SIG-M5 treated with dmso at 0.1 percent for 504 hours (cell line): Measurements from ENCODE around the gene AP1G2.
"Not testable (repeated sequence)": the region's sequence is repeated elsewhere in the genome, so short reads cannot be mapped to it uniquely, and the experiment has no call there.

Source experiments
- DNase-seq: peaks from one replicate; lab custom pipeline; 2025; ENCODE audit not compliant: unreplicated experiment; lab: John Stamatoyannopoulos, UW

AP1G2 gene, protein sequence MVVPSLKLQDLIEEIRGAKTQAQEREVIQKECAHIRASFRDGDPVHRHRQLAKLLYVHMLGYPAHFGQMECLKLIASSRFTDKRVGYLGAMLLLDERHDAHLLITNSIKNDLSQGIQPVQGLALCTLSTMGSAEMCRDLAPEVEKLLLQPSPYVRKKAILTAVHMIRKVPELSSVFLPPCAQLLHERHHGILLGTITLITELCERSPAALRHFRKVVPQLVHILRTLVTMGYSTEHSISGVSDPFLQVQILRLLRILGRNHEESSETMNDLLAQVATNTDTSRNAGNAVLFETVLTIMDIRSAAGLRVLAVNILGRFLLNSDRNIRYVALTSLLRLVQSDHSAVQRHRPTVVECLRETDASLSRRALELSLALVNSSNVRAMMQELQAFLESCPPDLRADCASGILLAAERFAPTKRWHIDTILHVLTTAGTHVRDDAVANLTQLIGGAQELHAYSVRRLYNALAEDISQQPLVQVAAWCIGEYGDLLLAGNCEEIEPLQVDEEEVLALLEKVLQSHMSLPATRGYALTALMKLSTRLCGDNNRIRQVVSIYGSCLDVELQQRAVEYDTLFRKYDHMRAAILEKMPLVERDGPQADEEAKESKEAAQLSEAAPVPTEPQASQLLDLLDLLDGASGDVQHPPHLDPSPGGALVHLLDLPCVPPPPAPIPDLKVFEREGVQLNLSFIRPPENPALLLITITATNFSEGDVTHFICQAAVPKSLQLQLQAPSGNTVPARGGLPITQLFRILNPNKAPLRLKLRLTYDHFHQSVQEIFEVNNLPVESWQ

DNA sequence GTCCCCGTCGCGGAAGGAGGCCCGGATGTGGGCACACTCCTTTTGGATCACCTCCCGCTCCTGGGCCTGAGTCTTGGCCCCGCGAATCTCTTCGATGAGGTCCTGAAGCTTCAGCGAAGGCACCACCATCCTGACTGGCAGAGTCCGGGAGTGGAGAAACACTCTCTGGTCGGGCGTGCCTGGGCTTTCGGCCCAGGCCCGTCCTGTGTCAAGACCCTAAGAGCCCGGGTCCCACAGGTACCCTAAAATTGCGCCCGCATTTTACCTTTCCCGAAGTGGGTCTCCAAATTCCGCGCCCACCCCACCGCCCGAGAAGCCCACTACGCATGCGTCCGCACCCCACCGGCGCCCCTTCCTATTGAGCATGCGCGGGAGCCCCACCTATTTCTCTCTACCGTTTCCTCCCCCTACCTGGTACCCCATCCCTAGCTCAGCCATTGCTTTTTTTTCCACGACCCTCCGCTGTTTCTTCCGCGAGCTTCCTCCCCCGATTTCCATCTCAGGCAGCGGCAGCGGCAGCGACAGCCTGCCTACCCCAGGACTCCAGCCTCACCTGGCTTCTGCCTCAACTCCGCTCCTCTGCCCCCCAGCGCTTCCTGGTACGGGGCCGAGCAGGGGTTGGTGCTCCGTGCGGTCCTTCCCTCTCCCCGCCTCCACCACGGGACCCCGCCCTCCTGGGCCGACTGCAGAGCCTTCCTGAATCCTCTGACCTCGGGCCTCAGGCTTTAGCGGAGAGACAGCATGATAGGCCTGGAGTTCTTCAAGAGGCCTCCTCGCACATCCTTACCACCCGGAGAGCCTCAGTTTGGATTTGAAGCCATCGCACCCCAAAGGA is at the start of gene AP1G2:
AP1G2 (minus strand) TSS at position 606 of the 835 bp plus-strand sequence; CDS start at position 129, 477 bp downstream.
- DNase-seq, result peak; percentile 92

DNA sequence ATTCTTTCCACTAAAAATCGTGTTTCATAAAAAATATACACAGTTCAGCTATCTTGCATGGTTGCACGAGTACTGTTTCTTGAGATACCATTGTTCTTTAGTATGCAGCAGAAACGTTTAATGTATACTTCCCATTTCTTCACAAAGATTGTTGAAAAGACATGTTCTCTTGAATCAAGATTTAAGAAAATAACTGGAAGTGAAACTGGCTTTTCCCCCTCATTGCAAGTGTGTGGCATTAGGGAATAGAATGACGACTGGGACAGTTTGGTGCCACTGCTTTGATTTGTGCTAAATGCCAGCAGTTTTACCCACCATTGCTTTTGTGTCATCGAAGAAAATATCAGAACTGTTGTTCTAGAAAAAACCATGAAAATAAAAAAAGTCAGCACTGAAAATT is 48.3 kb upstream of the AP1G2 start:
- DNase-seq, result no peak

GRCh38 chr14:23614395-23614828 is 46.8 kb upstream of the AP1G2 start:
- DNase-seq, result no peak

GRCh38 chr14:23613242-23614070 is 45.9 kb upstream of the AP1G2 start:
- DNase-seq, result no peak

DNA sequence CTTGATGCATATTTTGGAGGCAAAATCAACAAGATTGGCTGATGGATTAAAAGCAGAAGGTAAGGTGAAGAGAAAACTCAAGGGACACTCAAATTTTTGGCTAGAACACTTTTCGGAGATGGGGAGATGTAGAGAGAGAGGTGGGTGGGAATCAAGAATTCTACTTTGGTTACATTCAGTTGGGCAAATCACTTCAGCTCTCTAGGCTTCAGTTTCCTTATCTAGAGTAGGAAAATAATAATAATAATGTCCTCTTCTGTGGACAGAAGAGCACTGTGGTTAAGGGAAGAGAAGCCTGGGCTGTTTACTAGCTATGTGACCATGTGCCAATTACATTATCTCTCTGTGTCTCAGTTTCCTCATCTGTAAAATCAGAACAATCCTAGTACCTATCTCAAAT is 45.2 kb upstream of the AP1G2 start:
- DNase-seq, result no peak

- DNase-seq, result no peak
These were observed 44.8 kb upstream of the AP1G2 start for GRCh38 chr14:23612354-23612732.

DNA sequence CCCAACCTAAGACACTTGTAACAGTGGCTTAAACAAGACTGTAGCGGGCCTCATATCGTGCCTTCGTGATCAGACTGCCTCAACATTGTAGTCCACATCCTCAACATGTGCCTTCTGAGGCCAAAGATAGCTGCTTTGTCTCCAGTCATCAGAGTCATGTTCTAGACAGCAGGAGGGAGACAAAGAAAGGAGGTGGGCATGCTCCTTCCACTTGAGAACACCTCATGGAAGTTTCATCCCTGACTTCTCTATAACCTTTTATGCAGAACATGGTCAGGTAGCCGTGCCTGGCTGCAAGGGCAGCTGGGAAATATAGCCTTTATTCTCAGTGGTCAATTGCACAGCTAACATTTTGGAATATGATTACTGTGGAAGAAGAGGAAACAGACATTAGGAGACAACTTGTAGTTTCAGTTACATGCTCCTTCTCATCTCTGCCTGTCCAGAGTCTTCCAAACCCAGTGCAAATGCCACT is 43.3 kb upstream of the AP1G2 start:
- no peak for DNase-seq

DNA sequence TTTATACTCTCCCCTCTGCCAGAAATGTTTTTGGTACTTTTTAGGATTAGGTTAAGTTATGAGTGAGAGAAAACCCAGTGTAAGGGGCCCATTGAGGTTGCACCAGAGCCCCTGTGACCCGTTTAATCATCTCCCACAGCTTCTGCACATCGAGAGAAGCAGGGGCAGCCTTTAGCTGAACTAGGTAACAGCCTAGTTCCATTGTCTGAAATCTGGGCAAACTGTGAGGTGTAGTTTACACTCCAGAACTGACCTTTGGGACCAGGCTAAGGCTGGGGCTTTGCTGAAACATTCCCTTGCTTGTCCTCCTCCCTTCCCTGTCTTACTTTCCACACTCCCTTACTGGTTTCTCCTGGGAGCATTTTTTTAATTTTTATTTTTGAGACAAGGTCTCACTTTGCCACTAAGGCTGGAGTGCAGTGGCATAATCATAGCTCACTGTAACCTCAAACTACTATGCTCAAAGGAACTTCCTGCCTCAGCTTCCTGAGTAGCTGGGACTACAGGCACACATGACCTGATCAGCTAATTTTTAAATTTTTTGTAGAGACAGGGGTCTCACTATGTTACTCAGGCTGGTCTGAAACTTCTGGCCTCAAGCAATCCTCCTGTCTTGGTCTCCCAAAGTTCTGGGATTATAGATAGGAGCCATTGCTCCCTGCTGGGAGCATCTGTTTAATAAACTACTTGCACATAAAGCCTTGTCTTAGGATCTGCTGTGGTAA is 42.7 kb upstream of the AP1G2 start:
- DNase-seq, result no peak

GRCh38 chr14:23609411-23610089 is 42.0 kb upstream of the AP1G2 start:
- not testable (repeated sequence) for DNase-seq

- DNase-seq, result no peak
These were observed 41.4 kb upstream of the AP1G2 start for GRCh38 chr14:23609001-23609400.

DNA sequence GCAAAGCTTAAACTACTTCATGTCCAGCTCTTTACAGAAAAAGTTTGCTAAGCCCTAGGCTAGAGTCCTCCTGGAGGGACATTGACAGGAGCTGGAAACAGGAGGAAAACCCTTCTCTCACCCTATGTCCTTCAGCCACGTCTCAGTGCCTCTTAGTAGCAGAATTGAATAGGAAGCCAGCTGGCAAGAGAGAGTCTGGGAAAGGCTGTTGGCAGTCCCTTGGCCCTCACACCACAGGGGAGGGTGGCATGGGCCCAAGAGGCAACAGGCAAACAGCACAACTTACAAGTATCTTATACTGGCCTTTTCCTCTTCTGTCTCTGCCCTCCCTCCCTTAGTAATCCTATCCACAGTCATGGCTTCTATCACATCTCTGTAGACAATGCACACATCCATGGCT is 40.9 kb upstream of the AP1G2 start:
- no peak for DNase-seq

DNA sequence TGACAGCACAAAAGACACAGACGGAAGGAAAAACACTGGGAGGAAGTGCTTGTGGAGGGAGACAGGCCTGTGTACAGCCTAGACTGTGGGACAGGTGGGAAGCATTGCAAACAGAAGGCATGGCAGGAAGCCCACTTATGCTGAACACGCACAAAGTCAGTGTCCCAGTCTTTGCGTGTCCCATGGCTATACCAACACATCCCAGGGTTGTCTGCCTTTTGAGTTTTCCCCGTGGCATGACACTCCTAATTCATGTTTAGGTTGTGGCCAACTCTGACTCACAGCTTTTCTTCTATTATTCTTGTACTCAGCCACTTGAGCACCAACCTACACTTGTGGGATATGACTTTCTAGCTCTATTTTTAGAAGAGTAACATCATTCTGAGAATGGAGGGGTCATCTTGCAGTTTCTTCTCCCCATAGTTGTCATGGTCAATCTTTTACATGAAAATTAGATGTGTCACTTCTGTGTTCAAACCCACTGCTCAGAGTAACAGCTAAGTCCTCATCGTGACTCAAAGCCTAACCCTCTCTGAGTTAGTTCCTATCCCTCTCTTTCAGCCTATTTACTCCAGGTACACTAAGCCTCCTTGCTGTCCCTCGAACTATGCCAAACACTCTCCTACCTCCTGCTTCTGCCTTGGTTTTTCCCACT is 38.5 kb upstream of the AP1G2 start:
- DNase-seq, result no peak

DNA sequence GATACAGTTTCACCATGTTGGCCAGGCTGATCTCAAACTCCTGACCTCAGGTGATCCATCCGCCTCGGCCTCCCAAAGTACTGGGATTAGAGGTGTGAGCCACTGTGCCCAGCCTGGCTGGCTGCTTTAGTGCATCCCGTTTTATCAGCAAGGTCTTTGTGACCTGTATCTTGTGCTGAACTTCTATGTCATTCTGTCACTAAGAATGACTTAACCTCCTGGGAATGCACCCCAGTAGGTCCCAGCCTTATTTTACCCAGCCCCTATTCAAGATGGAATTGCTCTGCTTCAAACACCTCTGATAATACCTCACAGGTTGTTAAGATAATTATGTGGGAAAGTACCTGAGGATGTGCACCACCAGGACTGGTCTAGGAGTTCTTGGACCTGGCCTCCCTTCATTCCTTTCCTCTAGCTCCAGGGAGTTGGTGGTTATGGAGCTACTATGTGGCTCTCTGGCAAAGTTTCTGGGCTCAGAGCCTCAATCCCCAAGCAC is 37.1 kb upstream of the AP1G2 start:
- no peak for DNase-seq

DNA sequence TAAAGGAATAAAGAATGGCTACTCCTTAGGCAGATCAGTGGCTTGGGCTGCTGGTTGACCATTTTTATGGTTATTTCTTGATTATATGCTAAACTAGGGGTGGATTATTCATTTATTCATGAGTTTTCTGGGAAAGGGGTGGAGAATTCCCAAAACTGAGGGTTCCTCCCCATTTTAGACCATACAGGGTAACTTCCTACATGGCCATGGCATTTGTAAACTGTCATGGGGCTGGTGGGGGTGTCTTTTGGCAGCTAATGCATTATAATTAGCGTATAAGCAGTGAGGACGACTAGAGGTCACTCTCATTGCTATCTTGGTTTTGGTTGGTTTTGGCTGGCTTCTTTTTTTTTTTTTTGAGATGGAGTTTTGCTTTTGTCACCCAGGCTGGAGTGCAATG is 36.6 kb upstream of the AP1G2 start:
- no peak for DNase-seq

GRCh38 chr14:23603103-23603502 is 35.5 kb upstream of the AP1G2 start:
- DNase-seq, result no peak

- no peak for DNase-seq
These were observed 34.8 kb upstream of the AP1G2 start for GRCh38 chr14:23602181-23603095.

DNA sequence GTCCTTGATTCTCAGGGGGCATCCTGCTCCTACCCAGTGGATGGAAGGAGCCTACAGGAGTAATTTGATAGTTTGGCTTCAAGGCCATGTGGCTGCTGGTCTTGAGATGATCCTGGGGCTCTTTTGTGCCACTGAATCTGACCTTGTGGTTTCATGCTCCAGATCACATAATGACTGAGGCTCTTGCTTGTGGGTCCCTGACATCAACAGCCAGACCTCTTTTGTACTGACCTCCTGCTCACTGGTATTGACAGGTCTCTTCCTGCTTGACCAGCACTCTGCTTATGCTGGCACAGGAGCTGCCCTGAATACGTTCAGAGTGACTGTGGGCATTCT is 34.2 kb upstream of the AP1G2 start:
- no peak for DNase-seq

DNA sequence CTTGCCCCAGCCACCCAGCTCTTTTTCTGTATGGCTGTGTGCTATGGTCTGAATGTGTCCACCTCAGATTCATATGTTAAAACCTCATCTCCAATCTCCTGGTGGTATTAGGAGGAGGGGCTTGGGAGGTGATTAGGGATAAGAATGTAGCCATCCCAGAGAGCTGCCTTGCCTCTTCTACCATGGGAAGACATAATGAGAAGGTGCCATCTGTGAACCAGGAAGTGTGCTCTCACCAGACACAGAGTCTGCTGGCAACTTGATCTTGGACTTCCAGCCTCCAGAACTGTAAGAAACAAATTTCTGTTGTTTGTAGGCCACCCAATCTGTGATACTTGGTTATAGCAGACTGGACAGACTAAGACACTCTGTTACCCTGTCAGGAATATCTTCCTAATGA is 33.8 kb upstream of the AP1G2 start:
- no peak for DNase-seq
